CD4-positive, alpha-beta T cell treated with Interleukin-17A for 1 hour (primary cell): ENCODE data around the gene SPEF1.

ENCODE experiments used
- DNase-seq: peaks from one replicate; pipeline ENCODE4 v3.0.0-alpha.2; 2020

The SPEF1 gene

DNA sequence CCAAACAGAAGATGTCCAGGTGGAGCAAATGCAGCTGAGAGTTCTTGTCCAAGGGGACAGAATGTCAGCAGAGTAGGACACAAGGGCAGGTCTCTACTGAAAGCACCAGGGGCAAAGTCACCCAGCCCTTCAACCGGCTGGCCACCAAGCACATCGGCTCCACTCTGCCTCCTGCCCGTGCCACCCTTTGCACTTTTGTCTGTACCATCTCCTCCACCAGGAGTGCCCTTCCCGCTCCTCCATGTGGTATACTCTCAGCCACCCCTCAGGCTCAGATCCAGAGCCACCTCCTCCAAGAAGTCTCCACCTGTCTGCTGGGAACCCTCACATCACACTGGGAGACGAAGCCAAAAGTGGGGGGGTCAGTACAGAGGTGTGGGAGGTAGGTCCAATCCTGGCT lies 52.9 kb downstream of the SPEF1 start:
- DNase-seq, result no peak
